Spinal cord (tissue), 10 donors: ENCODE results near the gene CSNK1G1. TPM values are rescaled to one million over a fixed set of nuclear protein-coding genes. Genes with fewer than 3 reads are reported as not detected.

Source experiments
- DNase-seq, 6 donors: peaks; one replicate each; pipeline versions ENCODE4 v3.0.0 to v3.0.0-alpha.2; 2013 to 2015; ENCODE audit warnings: low spot score in 6 of 6, low read depth in 4 of 6
- H3K27ac ChIP-seq: one replicate; pipeline ENCODE4 v1.5.1; 2013; ENCODE audit warnings: low read depth, low read length, control low read depth
- H3K27me3 ChIP-seq: one replicate; pipeline ENCODE4 v1.6.1; 2013; ENCODE audit warnings: low read length; ENCODE audit not compliant: control insufficient read depth, insufficient read depth
- H3K36me3 ChIP-seq: one replicate; pipeline ENCODE4 v1.6.1; 2013; ENCODE audit warnings: low read length; ENCODE audit not compliant: control insufficient read depth, insufficient read depth
- H3K4me1 ChIP-seq: one replicate; pipeline ENCODE4 v1.6.1; 2013; ENCODE audit warnings: low read length; ENCODE audit not compliant: control insufficient read depth, insufficient read depth
- H3K4me3 ChIP-seq: one replicate; pipeline ENCODE4 v1.5.1; 2013; ENCODE audit warnings: low read depth, low read length, control low read depth
- H3K9me3 ChIP-seq: one replicate; pipeline ENCODE4 v1.6.1; 2013; ENCODE audit warnings: low read length; ENCODE audit not compliant: control insufficient read depth, insufficient read depth
- WGBS: methylation state at CpG from one replicate; pipeline ENCODE4 v1.1.5; 2013; ENCODE audit warnings: missing lambda C conversion rate; ENCODE audit not compliant: insufficient coverage; 5-methylcytosine and 5-hydroxymethylcytosine counted together
- polyA plus RNA-seq, 2 donors: library from polyadenylated mRNA; unstranded; fragments of 120-200 nt; gene quantifications; one replicate each; pipeline ENCODE4 v1.2.1, GENCODE V29; 2013; ENCODE audit not compliant: insufficient read length in 2 of 2
- total RNA-seq, 2 donors: library from RNA; depleted of rRNA in 1 of 2; stranded (reverse); fragments of 120-200 nt in 1 of 2; fragments of >200 nt in 1 of 2; gene quantifications; one replicate each; pipeline versions ENCODE4 v1.2.3 to v1.2.4, GENCODE V29; 2013 to 2014
- donor health status: healthy.

CSNK1G1 gene
- total and polyA plus RNA-seq, 4 donors, result 12.4 to 33.1 (median 19.4) TPM

DNA sequence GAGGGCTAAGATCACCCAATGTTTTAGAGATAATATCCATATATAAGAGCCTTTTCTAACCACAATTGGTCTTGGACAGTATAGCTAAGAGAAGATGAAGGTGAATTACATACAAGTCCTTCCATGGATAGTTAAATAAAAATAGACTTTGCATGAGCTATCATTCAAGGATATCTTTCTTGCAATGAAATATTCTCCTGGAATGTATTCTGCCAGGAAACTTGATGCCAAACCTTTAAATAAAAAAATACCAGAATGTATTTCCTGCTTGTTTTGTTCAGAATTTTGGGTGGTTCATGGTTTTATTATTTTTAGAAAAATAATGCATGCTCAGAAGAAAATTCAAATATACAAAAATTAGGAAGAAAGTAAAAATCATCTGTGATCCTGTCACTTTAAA is 104.3 kb downstream of the CSNK1G1 start:
- Histone ChIP-seq H3K36me3 (no peaks in the 10 kb centered on the region), H3K27ac (no peak overlapping the region), H3K27me3 (no peaks in the 10 kb centered on the region), H3K4me1 (no peaks in the 10 kb centered on the region), H3K4me3 (no peak overlapping the region), H3K9me3 (no peaks in the 10 kb centered on the region)
- DNase-seq, result no peak

- Histone ChIP-seq H3K27ac (no peak overlapping the region), H3K36me3 (no peaks in the 10 kb centered on the region), H3K4me1 (no peaks in the 10 kb centered on the region), H3K27me3 (no peaks in the 10 kb centered on the region), H3K4me3 (no peak overlapping the region), H3K9me3 (no peaks in the 10 kb centered on the region)
- WGBS, result 80% methylated on average over 1 of the region's 2 CpGs
- DNase-seq, result no peak
These were observed 104.9 kb downstream of the CSNK1G1 start for GRCh38 chr15:64251121-64251520.

DNA sequence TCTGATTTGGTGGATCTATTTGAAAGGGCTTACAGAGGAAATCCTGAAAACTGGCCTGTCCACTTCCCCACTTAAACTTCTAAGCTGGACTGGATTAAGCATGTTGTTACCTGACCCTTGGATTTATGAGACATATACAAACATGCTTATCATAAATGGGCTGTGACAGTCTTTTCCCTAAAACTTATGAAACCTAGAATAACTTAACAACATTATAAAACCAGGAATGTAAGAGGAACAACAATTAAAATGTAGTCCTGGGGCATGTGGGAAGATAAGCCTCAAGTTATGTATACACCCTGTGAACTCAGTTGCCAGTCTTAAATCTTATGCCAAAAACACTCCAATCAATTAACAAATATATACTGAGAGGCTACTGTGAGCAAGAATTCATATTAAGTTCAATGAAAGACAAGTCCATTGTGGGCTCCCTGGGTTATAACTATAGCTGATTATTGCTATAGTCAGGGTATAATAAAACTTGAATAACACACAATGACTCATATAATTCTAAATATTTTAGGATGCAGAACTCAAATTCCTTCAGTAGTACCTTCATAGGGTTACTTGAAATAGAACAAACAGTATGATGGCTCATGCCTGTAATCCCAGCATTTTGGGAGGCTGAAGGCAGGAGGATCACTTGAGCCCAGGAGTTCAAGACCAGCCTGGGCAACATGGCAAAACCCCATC is 105.9 kb downstream of the CSNK1G1 start:
- DNase-seq, result no peak
- Histone ChIP-seq H3K4me1 (no peaks in the 10 kb centered on the region), H3K4me3 (no peak overlapping the region), H3K36me3 (no peaks in the 10 kb centered on the region), H3K9me3 (no peaks in the 10 kb centered on the region), H3K27ac (no peak overlapping the region), H3K27me3 (no peaks in the 10 kb centered on the region)

- 100% methylated on average over 1 of the region's 3 CpGs for WGBS
- DNase-seq, result no peak
- H3K27ac ChIP-seq, result no peak overlapping the region
These were observed 106.6 kb downstream of the CSNK1G1 start for GRCh38 chr15:64249406-64249805.

GRCh38 chr15:64247906-64248541 is 107.9 kb downstream of the CSNK1G1 start:
- H3K36me3 ChIP-seq, result no peaks in the 10 kb centered on the region
- H3K9me3 ChIP-seq, result no peaks in the 10 kb centered on the region
- peak in 2 of 6 donors; percentile 6 to 28 for DNase-seq
- H3K4me3 ChIP-seq, result no peak overlapping the region
- no CpG with 5 or more reads among the region's 2 CpGs for WGBS
- H3K4me1 ChIP-seq, result no peaks in the 10 kb centered on the region
- H3K27me3 ChIP-seq, result no peaks in the 10 kb centered on the region
- no peak overlapping the region for H3K27ac ChIP-seq

More at GRCh38 chr15:64249406-64249805, 106.6 kb downstream of the CSNK1G1 start:
- H3K27me3 ChIP-seq, result no peaks in the 10 kb centered on the region
- no peaks in the 10 kb centered on the region for H3K36me3 ChIP-seq
- H3K9me3 ChIP-seq, result no peaks in the 10 kb centered on the region
- H3K4me3 ChIP-seq, result no peak overlapping the region
- no peaks in the 10 kb centered on the region for H3K4me1 ChIP-seq

- H3K36me3 ChIP-seq, result no peaks in the 10 kb centered on the region
- H3K27ac ChIP-seq, result no peak overlapping the region
- no peak overlapping the region for H3K4me3 ChIP-seq
These were observed 108.5 kb downstream of the CSNK1G1 start for GRCh38 chr15:64247535-64247905.

DNA sequence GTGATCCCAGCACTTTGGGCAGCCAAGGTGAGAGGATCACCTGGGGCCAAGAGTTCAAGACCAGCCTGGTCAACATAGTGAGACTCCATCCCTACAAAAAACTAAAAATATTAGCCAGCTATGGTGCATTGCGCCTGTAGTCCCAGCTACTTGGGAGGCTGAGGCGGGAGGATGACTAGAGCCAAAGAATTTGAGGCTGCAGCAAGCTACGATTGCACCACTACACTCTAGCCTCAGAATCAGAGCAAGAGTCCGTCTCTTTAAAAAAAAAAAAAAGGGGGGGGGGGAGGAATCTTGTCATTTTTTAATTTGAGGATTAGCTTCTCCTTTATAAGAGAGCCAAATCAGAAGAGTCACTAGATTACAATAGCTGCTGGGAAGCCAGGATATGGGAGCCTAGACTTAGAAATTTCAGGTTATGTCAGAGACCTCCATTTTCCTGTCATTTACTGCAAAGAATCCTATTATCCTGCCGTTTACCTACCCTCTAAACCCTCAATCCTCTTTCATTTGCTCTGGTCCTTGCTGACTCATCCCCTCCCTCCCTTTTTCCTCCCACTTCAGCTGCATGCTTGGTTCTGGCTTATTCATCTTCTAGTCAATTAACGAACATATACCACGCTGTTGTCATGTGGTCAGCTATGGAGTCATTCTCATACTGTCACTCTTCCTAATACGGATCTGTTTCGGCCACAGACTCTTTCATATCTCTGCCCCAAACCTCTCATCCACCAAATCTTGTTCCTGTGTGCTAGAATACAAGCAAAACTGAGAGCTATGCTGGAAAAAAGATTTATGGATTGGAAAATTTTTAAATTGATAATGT is 109.4 kb downstream of the CSNK1G1 start:
- 50% methylated on average over 2 of the region's 9 CpGs for WGBS

More at GRCh38 chr15:64247535-64247905, 108.5 kb downstream of the CSNK1G1 start:
- Histone ChIP-seq H3K4me1 (no peaks in the 10 kb centered on the region), H3K27me3 (no peaks in the 10 kb centered on the region), H3K9me3 (no peaks in the 10 kb centered on the region)
- no peak for DNase-seq

GRCh38 chr15:64245405-64245804 is 110.6 kb downstream of the CSNK1G1 start:
- no peak overlapping the region for H3K4me3 ChIP-seq
- no CpG with 5 or more reads among the region's 4 CpGs for WGBS
- no peak for DNase-seq

More for the DNA sequence above, 109.4 kb downstream of the CSNK1G1 start:
- Histone ChIP-seq H3K9me3 (no peaks in the 10 kb centered on the region), H3K36me3 (no peaks in the 10 kb centered on the region), H3K4me1 (no peaks in the 10 kb centered on the region), H3K4me3 (no peak overlapping the region), H3K27me3 (no peaks in the 10 kb centered on the region), H3K27ac (no peak overlapping the region)
- DNase-seq, result no peak

DNA sequence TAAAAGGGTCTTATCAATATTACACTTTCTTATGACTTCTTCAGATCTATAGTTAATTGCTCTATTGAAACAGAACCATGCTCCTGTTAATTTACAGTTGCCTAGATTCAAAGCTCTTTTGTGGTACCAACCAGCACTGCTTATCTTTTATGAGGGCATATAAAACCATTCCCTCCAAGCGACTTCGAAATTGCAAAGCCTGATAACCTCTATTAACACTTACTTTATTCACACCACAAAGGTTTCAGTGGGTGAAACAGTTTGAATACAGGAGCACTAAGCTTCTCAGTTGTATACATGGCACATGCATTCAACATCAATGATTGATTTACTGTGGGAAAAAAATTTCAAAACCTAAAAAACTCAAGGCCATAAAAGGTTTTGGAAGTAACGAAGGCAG is 118.3 kb downstream of the CSNK1G1 start:
- 67% methylated on average over 1 of the region's 3 CpGs for WGBS
- Histone ChIP-seq H3K27me3 (no peaks in the 10 kb centered on the region), H3K27ac (no peak overlapping the region), H3K4me3 (no peak overlapping the region), H3K36me3 (no peaks in the 10 kb centered on the region), H3K9me3 (no peaks in the 10 kb centered on the region), H3K4me1 (no peaks in the 10 kb centered on the region)
- DNase-seq, result no peak

More at GRCh38 chr15:64245405-64245804, 110.6 kb downstream of the CSNK1G1 start:
- Histone ChIP-seq H3K36me3 (no peaks in the 10 kb centered on the region), H3K27ac (no peak overlapping the region), H3K9me3 (no peaks in the 10 kb centered on the region), H3K4me1 (no peaks in the 10 kb centered on the region), H3K27me3 (no peaks in the 10 kb centered on the region)
